T-cell (primary cell): ENCODE results near the gene ERGIC1. TPM values are rescaled to one million over a fixed set of nuclear protein-coding genes. Genes with fewer than 3 reads are reported as not detected.
A peak's percentile ranks its signal among the peaks of the same experiment; 100 is the strongest.

Experiments used
- ATAC-seq, 4 experiments: fragments of 200-7000 bp in 3 of 4; fragments of 150-1000 bp in 1 of 4; cut with Tn5 transposase; replicated peaks in 1 of 4; 1 replicate in 3 of 4; 2 replicates in 1 of 4; pipeline ENCODE4 v1.10.0; 2021; ENCODE audit warnings: moderate library complexity in 3 of 4, mild to moderate bottlenecking in 2 of 4, moderate number of reproducible peaks in 1 of 4
- CTCF ChIA-PET, 2 donors: fragments of 300-600 bp; sonication (Branson Sonifier 250); formaldehyde crosslinking; loops; one replicate each; lab custom pipeline; 2022; ENCODE audit warnings: antibody characterized with exemption in 2 of 2; lab: Charles Lee
- POLR2A ChIA-PET, 2 donors: fragments of 300-600 bp; sonication (Branson Sonifier 250); formaldehyde crosslinking; loops; one replicate each; lab custom pipeline; 2022; ENCODE audit warnings: antibody characterized with exemption in 2 of 2; lab: Charles Lee
- DNase-seq, 35 experiments: peaks; one replicate each; pipeline versions ENCODE4 v3.0.0 to v3.0.0-alpha.2; 2013 to 2023
- H3K27ac ChIP-seq: one replicate; pipeline ENCODE4 v1.5.1; 2013; ENCODE audit warnings: low read length
- H3K27me3 ChIP-seq, 2 experiments: replicated peaks in 1 of 2; 1 replicate in 1 of 2; 2 replicates in 1 of 2; pipeline versions ENCODE4 v1.6.1 to v1.7.0; 2013; ENCODE audit warnings: low read length in 1 of 2, mixed read lengths in 1 of 2; ENCODE audit not compliant: control insufficient read depth in 2 of 2, insufficient read depth in 2 of 2; ENCODE audit errors: extremely low read depth in 1 of 2
- H3K36me3 ChIP-seq, 2 donors: 1 replicate in 1 of 2; 2 replicates in 1 of 2; pipeline versions ENCODE4 v1.6.1 to v1.7.0; 2013; ENCODE audit warnings: low read length in 1 of 2; ENCODE audit not compliant: control insufficient read depth in 2 of 2, insufficient read depth in 1 of 2; ENCODE audit errors: extremely low read depth in 1 of 2
- H3K4me1 ChIP-seq, 2 experiments: 1 replicate in 1 of 2; 2 replicates in 1 of 2; pipeline versions ENCODE4 v1.6.1 to v1.7.0; 2013; ENCODE audit warnings: low read length in 2 of 2, mixed read lengths in 1 of 2; ENCODE audit not compliant: insufficient read depth in 2 of 2, control insufficient read depth in 1 of 2; ENCODE audit errors: extremely low read depth in 1 of 2
- H3K4me3 ChIP-seq, 2 donors: 1 replicate in 1 of 2; 2 replicates in 1 of 2; pipeline versions ENCODE4 v1.5.1 to v1.7.0; 2013; ENCODE audit warnings: mild to moderate bottlenecking in 2 of 2, low read length in 1 of 2, moderate library complexity in 1 of 2; ENCODE audit not compliant: control insufficient read depth in 1 of 2; ENCODE audit errors: extremely low read depth in 1 of 2
- H3K9me3 ChIP-seq: 2 replicates; pipeline ENCODE4 v1.7.0; 2013
- H3K27ac Mint-ChIP-seq, 2 donors: one replicate each; pipeline ENCODE4 v1.8.0; 2020 to 2021; ENCODE audit warnings: mild to moderate bottlenecking in 2 of 2, mixed read lengths in 2 of 2
- H3K27me3 Mint-ChIP-seq, 2 donors: one replicate each; pipeline ENCODE4 v1.8.0; 2021 to 2022; ENCODE audit warnings: mixed read lengths in 2 of 2
- H3K36me3 Mint-ChIP-seq: one replicate; pipeline ENCODE4 v1.8.0; 2021; ENCODE audit warnings: mixed read lengths
- H3K4me1 Mint-ChIP-seq, 3 donors: one replicate each; pipeline ENCODE4 v1.8.0; 2020 to 2022; ENCODE audit warnings: mixed read lengths in 3 of 3, mild to moderate bottlenecking in 1 of 3
- H3K4me3 Mint-ChIP-seq, 3 donors: one replicate each; pipeline ENCODE4 v1.8.0; 2020 to 2022; ENCODE audit warnings: mild to moderate bottlenecking in 3 of 3, mixed read lengths in 3 of 3, moderate library complexity in 3 of 3
- H3K9me3 Mint-ChIP-seq, 3 donors: one replicate each; pipeline ENCODE4 v1.8.0; 2020 to 2022; ENCODE audit warnings: mixed read lengths in 3 of 3
- WGBS: methylation state at CpG from one replicate; pipeline ENCODE4 v1.1.5; 2013; ENCODE audit warnings: missing lambda C conversion rate; ENCODE audit not compliant: insufficient coverage; 5-methylcytosine and 5-hydroxymethylcytosine counted together
- total RNA-seq, 35 experiments: library from RNA in 6 of 35; stranded (reverse) in 6 of 35; fragments of 120-200 nt in 1 of 35; gene quantifications; one replicate each; pipeline versions ENCODE4 v1.2.1 to v1.2.4 and lab custom pipeline; 2013 to 2026

ERGIC1 gene
- total RNA-seq, 5 donors from 2014 or later (not counting 1 experiment from before 2014, with no cell fraction given): 45.5 to 67.7 (median 46.8) TPM

- DNase-seq (no peak), ATAC-seq (no peak)
- no peaks in the 10 kb centered on the region for H3K27me3 ChIP-seq
- Mint-ChIP-seq H3K9me3 (no peaks in the 10 kb centered on the region), H3K36me3 (peaks cover 14% of the 10 kb centered on the region), H3K27me3 (no peaks in the 10 kb centered on the region), H3K4me3 (no peak overlapping the region), H3K27ac (no peak overlapping the region), H3K4me1 (peaks cover 6 to 11% (median 10%) of the 10 kb centered on the region in 3 donors)
- CTCF ChIA-PET: no interaction called here
- peaks cover 8% of the 10 kb centered on the region in 2 donors for H3K36me3 ChIP-seq
- WGBS: 74% methylated on average over 5 of the region's 15 CpGs
- no peak overlapping the region for H3K27ac ChIP-seq
- POLR2A ChIA-PET: interaction anchor here in 1 of 2 donors (0.6 kb wide), 1 partner anchor 183 kb away, joined by 3 read pairs; no protein-coding TSS in a partner anchor
- H3K9me3 ChIP-seq: no peaks in the 10 kb centered on the region
- H3K4me3 ChIP-seq: no peak overlapping the region
- peaks cover 0 to 6% of the 10 kb centered on the region in 2 experiments for H3K4me1 ChIP-seq
These were observed 120.0 kb downstream of the ERGIC1 start for GRCh38 chr5:172953776-172954675.

GRCh38 chr5:172954751-172955159 lies 120.7 kb downstream of the ERGIC1 start:
- H3K36me3 ChIP-seq: peaks cover 6 to 8% of the 10 kb centered on the region in 2 donors
- no peaks in the 10 kb centered on the region for H3K9me3 ChIP-seq
- Mint-ChIP-seq H3K9me3 (no peaks in the 10 kb centered on the region), H3K4me3 (no peak overlapping the region), H3K27me3 (no peaks in the 10 kb centered on the region), H3K27ac (no peak overlapping the region), H3K36me3 (peaks cover 11% of the 10 kb centered on the region), H3K4me1 (peaks cover 12 to 18% (median 17%) of the 10 kb centered on the region in 3 donors)
- H3K4me3 ChIP-seq: no peak overlapping the region
- no peak for DNase-seq
- H3K27me3 ChIP-seq: no peaks in the 10 kb centered on the region
- ATAC-seq: no peak
- ChIA-PET POLR2A (no interaction called here), CTCF (no interaction called here)
- H3K4me1 ChIP-seq: peaks cover 0 to 11% of the 10 kb centered on the region in 2 experiments
- H3K27ac ChIP-seq: no peak overlapping the region
- WGBS: 85% methylated on average over 5 of the region's 8 CpGs

- Histone ChIP-seq H3K9me3 (no peaks in the 10 kb centered on the region), H3K36me3 (peaks cover 4 to 5% of the 10 kb centered on the region in 2 donors), H3K27ac (no peak overlapping the region), H3K4me1 (peaks cover 6 to 19% of the 10 kb centered on the region in 2 experiments), H3K4me3 (no peak overlapping the region), H3K27me3 (no peaks in the 10 kb centered on the region)
- Mint-ChIP-seq H3K9me3 (no peaks in the 10 kb centered on the region), H3K4me1 (peaks cover 23 to 28% (median 27%) of the 10 kb centered on the region in 3 donors), H3K27me3 (no peaks in the 10 kb centered on the region), H3K4me3 (no peak overlapping the region), H3K27ac (no peak overlapping the region), H3K36me3 (peaks cover 3% of the 10 kb centered on the region)
- DNase-seq: no peak
- ChIA-PET CTCF (no interaction called here), POLR2A (no interaction called here)
- no peak for ATAC-seq
- no CpG with 5 or more reads among the region's 3 CpGs for WGBS
These were observed 122.2 kb downstream of the ERGIC1 start for GRCh38 chr5:172956228-172956627.

GRCh38 chr5:172956936-172957335 lies 122.9 kb downstream of the ERGIC1 start:
- Mint-ChIP-seq H3K36me3 (peaks cover 6% of the 10 kb centered on the region), H3K4me1 (peaks cover 29 to 34% (median 30%) of the 10 kb centered on the region in 3 donors), H3K4me3 (peak overlapping the region; percentile 13 to 98 (median 68)), H3K9me3 (no peaks in the 10 kb centered on the region), H3K27ac (no peak overlapping the region), H3K27me3 (no peaks in the 10 kb centered on the region)
- Histone ChIP-seq H3K4me3 (no peak overlapping the region), H3K27ac (no peak overlapping the region), H3K9me3 (no peaks in the 10 kb centered on the region), H3K4me1 (peaks cover 6 to 19% of the 10 kb centered on the region in 2 experiments), H3K27me3 (no peaks in the 10 kb centered on the region), H3K36me3 (peaks cover 0 to 4% of the 10 kb centered on the region in 2 donors)
- no peak for ATAC-seq
- ChIA-PET POLR2A (no interaction called here), CTCF (no interaction called here)
- peak in 1 of 35 experiments; percentile 23 for DNase-seq
- WGBS: 25% methylated on average over 4 of the region's 4 CpGs

GRCh38 chr5:172957458-172957857 lies 123.4 kb downstream of the ERGIC1 start:
- no peaks in the 10 kb centered on the region for H3K9me3 ChIP-seq
- Mint-ChIP-seq H3K9me3 (no peaks in the 10 kb centered on the region), H3K27me3 (no peaks in the 10 kb centered on the region), H3K36me3 (peaks cover 8% of the 10 kb centered on the region), H3K27ac (no peak overlapping the region), H3K4me3 (peak overlapping the region; percentile 13 to 98 (median 68)), H3K4me1 (peaks cover 30 to 36% (median 30%) of the 10 kb centered on the region in 3 donors)
- peaks cover 0 to 4% of the 10 kb centered on the region in 2 donors for H3K36me3 ChIP-seq
- H3K27ac ChIP-seq: no peak overlapping the region
- ATAC-seq (no peak), DNase-seq (no peak)
- H3K4me3 ChIP-seq: no peak overlapping the region
- ChIA-PET POLR2A (no interaction called here), CTCF (no interaction called here)
- H3K4me1 ChIP-seq: peaks cover 6 to 19% of the 10 kb centered on the region in 2 experiments
- WGBS: 80% methylated on average over 5 of the region's 5 CpGs
- H3K27me3 ChIP-seq: no peaks in the 10 kb centered on the region

GRCh38 chr5:172958331-172959046 lies 124.4 kb downstream of the ERGIC1 start:
- DNase-seq: peak in 34 of 35 experiments; percentile 8 to 75 (median 41)
- Histone ChIP-seq H3K27ac (peak overlapping the region; percentile 83), H3K27me3 (no peaks in the 10 kb centered on the region), H3K36me3 (peaks cover 0 to 4% of the 10 kb centered on the region in 2 donors), H3K4me3 (peak overlapping the region; percentile 96 to 98), H3K4me1 (peaks cover 6 to 19% of the 10 kb centered on the region in 2 experiments), H3K9me3 (no peaks in the 10 kb centered on the region)
- Mint-ChIP-seq H3K27ac (peak overlapping the region; percentile 95 to 97), H3K4me1 (peaks cover 30 to 36% (median 30%) of the 10 kb centered on the region in 3 donors), H3K27me3 (no peaks in the 10 kb centered on the region), H3K36me3 (peaks cover 10% of the 10 kb centered on the region), H3K9me3 (no peaks in the 10 kb centered on the region), H3K4me3 (peak overlapping the region; percentile 92 to 98 (median 95))
- ChIA-PET POLR2A (interaction anchor here (0.6 to 1.0 kb wide), 5 partner anchors 9 to 1542 kb away, joined by 3 to 10 read pairs (median 4); no protein-coding TSS in a partner anchor), CTCF (interaction anchor here (0.6 to 1.8 kb wide), 11 partner anchors 24 to 954 kb away, joined by 3 to 7 read pairs (median 4); partner anchors contain the start of genes ATP6V0E1 (in 1 of the 2) and BOD1 (in 1 of the 2))
- ATAC-seq: peak; percentile 69 to 77 (median 74)
- WGBS: 4% methylated on average over 24 of the region's 54 CpGs
